Epithelial cell of proximal tubule (primary cell): ENCODE results near the gene TMEM87A. TPM values are rescaled to one million over a fixed set of nuclear protein-coding genes. Genes with fewer than 3 reads are reported as not detected.

Source experiments
- DNase-seq: peaks from one replicate; pipeline ENCODE4 v3.0.0-alpha.2; 2011; ENCODE audit warnings: low read depth
- H3K4me3 ChIP-seq: 2 replicates; pipeline ENCODE4 v1.5.1; 2011; ENCODE audit warnings: low read depth, mild to moderate bottlenecking, low read length
- CTCF ChIP-seq: conservative IDR thresholded peaks from 2 replicates; pipeline ENCODE4 v1.5.1; 2012; ENCODE audit warnings: low read depth, mild to moderate bottlenecking, low read length
- total RNA-seq: library from RNA; depleted of rRNA; stranded (reverse); fragments of >200 nt; gene quantifications from 2 replicates; pipeline ENCODE4 v1.2.3, GENCODE V29; 2015

The TMEM87A gene
- total RNA-seq, 1 donor from 2014 or later, result 31.1 TPM

DNA sequence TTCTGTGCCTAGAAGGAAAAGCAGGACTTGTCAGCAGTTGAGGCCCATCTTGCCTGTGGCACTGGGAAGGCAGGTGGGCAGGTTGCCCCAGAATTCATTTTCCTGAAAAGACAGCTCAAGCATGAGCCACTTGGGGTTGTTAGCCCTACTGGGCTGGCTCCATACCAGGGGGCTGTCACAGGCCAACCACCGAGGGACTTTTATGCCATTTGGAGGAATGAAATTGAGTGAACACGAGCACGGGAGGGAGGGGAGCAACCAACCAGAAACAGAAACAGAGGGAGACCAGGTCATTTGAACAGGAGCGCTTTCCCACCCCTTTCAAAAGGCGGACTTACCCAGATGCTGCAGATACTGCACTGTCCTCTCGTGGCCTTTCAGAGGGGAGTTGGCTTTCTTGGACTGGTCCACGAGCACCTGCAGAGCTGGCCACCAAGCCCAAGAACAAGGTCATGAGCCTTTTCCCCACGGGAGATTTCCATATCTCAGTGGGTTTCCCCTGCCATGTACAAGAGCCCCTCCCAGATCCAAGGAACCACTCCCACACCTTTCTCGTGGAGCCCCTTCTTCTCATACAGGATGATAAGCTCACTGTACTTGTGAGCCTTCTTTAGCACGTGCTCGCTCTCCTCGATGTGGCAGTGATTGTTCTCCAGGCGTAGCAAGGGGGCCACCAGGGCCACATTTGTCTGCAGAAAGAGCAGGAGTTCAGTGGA is 106.8 kb downstream of the TMEM87A start:
- H3K4me3 ChIP-seq, result no peak overlapping the region
- TF ChIP-seq CTCF, result no peak

DNA sequence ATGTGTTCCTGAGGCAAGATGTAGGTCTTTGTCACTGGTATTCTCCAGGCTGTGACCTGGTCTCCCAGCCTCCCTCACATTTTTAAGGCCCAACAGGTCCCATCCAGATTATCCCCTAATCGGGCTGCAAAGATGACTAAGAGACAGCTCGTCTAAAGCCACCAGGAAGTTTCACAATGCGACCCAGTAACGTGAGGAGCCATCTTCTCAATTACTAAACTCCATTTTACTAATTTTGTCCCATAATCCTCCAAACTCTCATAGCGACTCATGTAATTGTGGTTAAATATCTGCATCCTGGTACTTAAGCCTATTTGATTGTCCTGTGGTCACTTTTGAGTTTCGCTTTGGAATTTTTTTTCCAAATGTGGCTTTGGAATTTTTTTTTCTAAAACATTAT is 108.1 kb downstream of the TMEM87A start:
- DNase-seq, result no peak
- TF ChIP-seq CTCF, result no peak
- H3K4me3 ChIP-seq, result no peak overlapping the region

More for the DNA sequence above, 106.8 kb downstream of the TMEM87A start:
- DNase-seq, result no peak

DNA sequence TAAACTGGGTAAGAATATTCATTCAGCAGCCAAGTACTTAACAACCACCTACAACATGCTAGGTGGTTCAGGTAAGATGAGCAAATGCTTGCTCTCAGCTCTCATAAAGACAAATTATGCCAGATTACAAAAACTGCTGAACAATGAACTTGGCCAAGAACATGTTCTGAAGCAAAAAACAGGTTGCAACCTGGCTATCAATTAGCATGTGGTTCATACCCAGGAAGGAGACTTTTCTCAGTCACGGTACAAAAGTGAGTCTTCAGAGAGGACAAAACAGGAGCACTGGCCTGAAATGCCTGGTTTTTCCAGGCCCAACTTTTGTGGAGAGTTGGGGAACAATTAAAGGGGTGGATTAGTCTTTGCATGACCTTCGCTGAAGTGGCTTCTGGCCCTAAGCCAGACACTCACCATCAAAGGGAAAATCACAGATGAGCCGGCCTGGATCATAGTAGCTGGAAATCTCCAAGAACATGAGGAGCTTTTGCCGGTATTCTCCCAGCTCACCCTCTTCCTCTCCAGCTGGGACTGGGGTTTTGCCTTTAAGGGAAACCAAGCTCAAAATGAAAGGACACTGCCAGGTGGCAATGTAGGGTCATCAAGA is 109.2 kb downstream of the TMEM87A start:
- TF ChIP-seq CTCF, result no peak
- no peak overlapping the region for H3K4me3 ChIP-seq
- DNase-seq, result no peak

GRCh38 chr15:42163291-42163690 is 109.9 kb downstream of the TMEM87A start:
- no peak overlapping the region for H3K4me3 ChIP-seq
- DNase-seq, result no peak
- no peak for TF ChIP-seq CTCF

Other genes with a start within 250 kb of the TMEM87A start
- not detected in 2 replicates for gene PLA2G4D, start 178.9 kb downstream of the TMEM87A start, total RNA-seq
- gene PLA2G4F, start 116.8 kb downstream of the TMEM87A start, total RNA-seq, result 0.40 and 0.72 TPM in 2 replicates
- 15.9 and 29.1 TPM in 2 replicates for gene VPS39, start 65.1 kb downstream of the TMEM87A start, total RNA-seq
- gene GANC, start 232 bp downstream of the TMEM87A start, total RNA-seq, result 11.2 and 13.1 TPM in 2 replicates
- 0.43 and 1.2 TPM in 2 replicates for gene CAPN3, start 86.1 kb upstream of the TMEM87A start, total RNA-seq
- gene ZNF106, start 217.7 kb upstream of the TMEM87A start, total RNA-seq, result 26.8 and 27.1 TPM in 2 replicates
- gene SNAP23, start 222.2 kb upstream of the TMEM87A start, total RNA-seq, result 68.6 and 76.4 TPM in 2 replicates